ENCODE data around the gene IL11RA. TPM values are rescaled to one million over a fixed set of nuclear protein-coding genes. Genes with fewer than 3 reads are reported as not detected.

The IL11RA gene
- total and polyA plus RNA-seq, 4 experiments from 2014 or later = 13.6 to 209 (median 111) TPM

GRCh38 chr9:34629491-34629808 is 22.5 kb upstream of the IL11RA start:
- CTCF ChIA-PET (ENCODE audit: partially characterized antibody) = interaction anchor here (0.9 to 10.5 kb wide), 5 partner anchors 8 to 71 kb away, joined by 3 to 235 read pairs (median 4); partner anchors contain the start of genes DCTN3, GALT, RPP25L and SIGMAR1
- H3K9me3 Mint-ChIP-seq = peaks cover 0 to 3% (median 0%) of the 10 kb centered on the region in 8 donors
- intact Hi-C loops (cut with micrococcal nuclease) = no loop called here
- Histone ChIP-seq H3K27ac (ENCODE audit: low read depth, low read length) (no peak overlapping the region), H3K27me3 (ENCODE audit: insufficient read depth, low read length) (peaks cover 44% of the 10 kb centered on the region), H3K9me3 (ENCODE audit: control insufficient read depth in 1 of 2, low read length in 2 of 2) (no peaks in the 10 kb centered on the region), H3K36me3 (ENCODE audit: insufficient read depth, low read length) (no peaks in the 10 kb centered on the region), H3K4me3 (ENCODE audit: low read length in 2 of 2) (peak overlapping the region in 1 of 2 donors; percentile 37), H3K4me1 (ENCODE audit: insufficient read depth, low read length) (peaks cover 22% of the 10 kb centered on the region)
- H3K36me3 Mint-ChIP-seq = peaks cover 0 to 2% of the 10 kb centered on the region in 2 donors
- peaks cover 27 to 29% of the 10 kb centered on the region in 2 donors for H3K27me3 Mint-ChIP-seq
- no peak for DNase-seq
- POLR2A ChIA-PET (ENCODE audit: partially characterized antibody) = interaction anchor here (1.1 to 1.7 kb wide), 5 partner anchors 8 to 34 kb away, joined by 3 to 15 read pairs (median 8); partner anchors contain the start of genes DCTN3, RPP25L and SIGMAR1
- H3K4me3 Mint-ChIP-seq = peak overlapping the region; percentile 71 to 93 (median 86)
- H3K27ac Mint-ChIP-seq = peak overlapping the region in 1 of 7 donors; percentile 22
- H3K4me1 Mint-ChIP-seq = peaks cover 14 to 50% (median 20%) of the 10 kb centered on the region in 4 donors

- Histone ChIP-seq H3K4me3 (ENCODE audit: low read length in 2 of 2) (no peak overlapping the region), H3K9me3 (ENCODE audit: control insufficient read depth in 1 of 2, low read length in 2 of 2) (no peaks in the 10 kb centered on the region), H3K36me3 (ENCODE audit: insufficient read depth, low read length) (no peaks in the 10 kb centered on the region), H3K4me1 (ENCODE audit: insufficient read depth, low read length) (peaks cover 25% of the 10 kb centered on the region), H3K27ac (ENCODE audit: low read depth, low read length) (no peak overlapping the region), H3K27me3 (ENCODE audit: insufficient read depth, low read length) (peaks cover 35% of the 10 kb centered on the region)
- intact Hi-C loops (cut with micrococcal nuclease) = loop anchor here (5.0 kb wide), 1 partner anchor 108 kb away; the partner anchor contains the start of gene ENHO
- peak overlapping the region in 4 of 8 donors; percentile 4 to 63 (median 40) for H3K4me3 Mint-ChIP-seq
- H3K4me1 Mint-ChIP-seq = peaks cover 16 to 54% (median 23%) of the 10 kb centered on the region in 4 donors
- peaks cover 3 to 7% of the 10 kb centered on the region in 2 donors for H3K36me3 Mint-ChIP-seq
- H3K27ac Mint-ChIP-seq = peak overlapping the region in 3 of 7 donors; percentile 25 to 50 (median 35)
- CTCF ChIA-PET (ENCODE audit: partially characterized antibody) = interaction anchor here (0.8 to 10.5 kb wide), 3 partner anchors 8 to 16 kb away, joined by 3 to 235 read pairs (median 4); partner anchors contain the start of genes GALT and RPP25L
- POLR2A ChIA-PET (ENCODE audit: partially characterized antibody) = interaction anchor here (1.6 kb wide), 2 partner anchors 10 to 13 kb away, joined by 4 to 5 read pairs; partner anchors contain the start of gene DCTN3
- DNase-seq = no peak
- peaks cover 24 to 27% of the 10 kb centered on the region in 2 donors for H3K27me3 Mint-ChIP-seq
- H3K9me3 Mint-ChIP-seq = peaks cover 0 to 3% (median 0%) of the 10 kb centered on the region in 8 donors
Observed at GRCh38 chr9:34630402-34631154, 21.4 kb upstream of the IL11RA start.

GRCh38 chr9:34633166-34633565 is 18.8 kb upstream of the IL11RA start:
- ChIA-PET CTCF (ENCODE audit: partially characterized antibody) (interaction anchor here (0.8 to 10.5 kb wide), 17 partner anchors 8 to 236 kb away, joined by 3 to 235 read pairs (median 14); partner anchors contain the start of genes CCL27, DCTN3, GALT and RPP25L), POLR2A (ENCODE audit: partially characterized antibody) (interaction anchor here (1.0 to 22.1 kb wide), 7 partner anchors 10 to 26 kb away, joined by 4 to 484 read pairs (median 39); partner anchors contain the start of genes CCL27, DCTN3, GALT and IL11RA)
- peaks cover 42% of the 10 kb centered on the region for H3K4me1 ChIP-seq (ENCODE audit: insufficient read depth, low read length)
- H3K27me3 ChIP-seq (ENCODE audit: insufficient read depth, low read length) = peaks cover 12% of the 10 kb centered on the region
- Mint-ChIP-seq H3K27me3 (peaks cover 8 to 10% of the 10 kb centered on the region in 2 donors), H3K4me1 (peaks cover 24 to 69% (median 38%) of the 10 kb centered on the region in 4 donors), H3K9me3 (peaks cover 0 to 2% (median 0%) of the 10 kb centered on the region in 8 donors), H3K4me3 (no peak overlapping the region), H3K27ac (no peak overlapping the region), H3K36me3 (peaks cover 6 to 13% of the 10 kb centered on the region in 2 donors)
- no peak overlapping the region for H3K27ac ChIP-seq (ENCODE audit: low read depth, low read length)
- intact Hi-C loops (cut with micrococcal nuclease) = loop anchor here (5.0 kb wide), 1 partner anchor 111 kb away; the partner anchor contains the start of gene ENHO
- no peaks in the 10 kb centered on the region for H3K36me3 ChIP-seq (ENCODE audit: insufficient read depth, low read length)
- no peaks in the 10 kb centered on the region for H3K9me3 ChIP-seq (ENCODE audit: control insufficient read depth in 1 of 2, low read length in 2 of 2)
- no peak overlapping the region for H3K4me3 ChIP-seq (ENCODE audit: low read length in 2 of 2)
- no peak for DNase-seq

- Mint-ChIP-seq H3K27ac (peak overlapping the region in 4 of 7 donors; percentile 57 to 74 (median 58)), H3K9me3 (peaks cover 0 to 2% (median 0%) of the 10 kb centered on the region in 8 donors), H3K27me3 (peaks cover 4 to 5% of the 10 kb centered on the region in 2 donors), H3K4me1 (peaks cover 26 to 70% (median 40%) of the 10 kb centered on the region in 4 donors), H3K4me3 (peak overlapping the region in 3 of 8 donors; percentile 64 to 67 (median 64)), H3K36me3 (peaks cover 6 to 13% of the 10 kb centered on the region in 2 donors)
- Histone ChIP-seq H3K4me3 (ENCODE audit: low read length in 2 of 2) (no peak overlapping the region), H3K4me1 (ENCODE audit: insufficient read depth, low read length) (peaks cover 43% of the 10 kb centered on the region), H3K27ac (ENCODE audit: low read depth, low read length) (no peak overlapping the region), H3K27me3 (ENCODE audit: insufficient read depth, low read length) (peaks cover 5% of the 10 kb centered on the region), H3K9me3 (ENCODE audit: control insufficient read depth in 1 of 2, low read length in 2 of 2) (no peaks in the 10 kb centered on the region), H3K36me3 (ENCODE audit: insufficient read depth, low read length) (no peaks in the 10 kb centered on the region)
- intact Hi-C loops (cut with micrococcal nuclease) = loop anchor here (1.0 to 5.0 kb wide), 6 partner anchors 22 to 197 kb away; partner anchors contain the start of genes DNAI1, ENHO, FAM219A and RPP25L
- ChIA-PET POLR2A (ENCODE audit: partially characterized antibody) (interaction anchor here (1.0 to 22.1 kb wide), 7 partner anchors 11 to 26 kb away, joined by 4 to 484 read pairs (median 39); partner anchors contain the start of genes CCL27, DCTN3, GALT and IL11RA), CTCF (ENCODE audit: partially characterized antibody) (interaction anchor here (0.6 to 10.5 kb wide), 28 partner anchors 9 to 237 kb away, joined by 3 to 235 read pairs (median 6); partner anchors contain the start of genes CCL27, DCTN3, GALT and RPP25L)
- peak; percentile 69 to 78 (median 73) for DNase-seq
Observed at GRCh38 chr9:34633851-34634550, 18.0 kb upstream of the IL11RA start.

- Mint-ChIP-seq H3K4me1 (peaks cover 22 to 63% (median 38%) of the 10 kb centered on the region in 4 donors), H3K36me3 (peaks cover 6 to 13% of the 10 kb centered on the region in 2 donors), H3K27ac (peak overlapping the region in 3 of 7 donors; percentile 4 to 53 (median 27)), H3K9me3 (peaks cover 0 to 2% (median 0%) of the 10 kb centered on the region in 8 donors), H3K27me3 (no peaks in the 10 kb centered on the region), H3K4me3 (peak overlapping the region in 1 of 8 donors; percentile 47)
- no peak for DNase-seq
- intact Hi-C loops (cut with micrococcal nuclease) = loop anchor here (1.0 to 5.0 kb wide), 8 partner anchors 22 to 257 kb away; partner anchors contain the start of genes DNAI1, ENHO, FAM219A and MYORG
- Histone ChIP-seq H3K9me3 (ENCODE audit: control insufficient read depth in 1 of 2, low read length in 2 of 2) (no peaks in the 10 kb centered on the region), H3K4me1 (ENCODE audit: insufficient read depth, low read length) (peaks cover 38% of the 10 kb centered on the region), H3K27ac (ENCODE audit: low read depth, low read length) (no peak overlapping the region), H3K4me3 (ENCODE audit: low read length in 2 of 2) (no peak overlapping the region), H3K27me3 (ENCODE audit: insufficient read depth, low read length) (no peaks in the 10 kb centered on the region), H3K36me3 (ENCODE audit: insufficient read depth, low read length) (no peaks in the 10 kb centered on the region)
- ChIA-PET POLR2A (ENCODE audit: partially characterized antibody) (interaction anchor here (1.6 to 22.1 kb wide), 6 partner anchors 12 to 25 kb away, joined by 6 to 484 read pairs (median 72); partner anchors contain the start of genes CCL27, DCTN3, GALT and IL11RA), CTCF (ENCODE audit: partially characterized antibody) (interaction anchor here (0.6 to 10.5 kb wide), 29 partner anchors 9 to 238 kb away, joined by 3 to 235 read pairs (median 5); partner anchors contain the start of genes CCL27, DCTN3, GALT and RPP25L)
Observed at GRCh38 chr9:34634551-34635248, 17.3 kb upstream of the IL11RA start.

- no peak for DNase-seq
- peaks cover 22 to 55% (median 34%) of the 10 kb centered on the region in 4 donors for H3K4me1 Mint-ChIP-seq
- peak overlapping the region; percentile 8 to 81 (median 58) for H3K4me3 Mint-ChIP-seq
- intact Hi-C loops (cut with micrococcal nuclease) = loop anchor here (5.0 kb wide), 2 partner anchors 33 to 258 kb away; partner anchors contain the start of gene MYORG
- no peaks in the 10 kb centered on the region for H3K9me3 ChIP-seq (ENCODE audit: control insufficient read depth in 1 of 2, low read length in 2 of 2)
- no peak overlapping the region for H3K27ac ChIP-seq (ENCODE audit: low read depth, low read length)
- H3K4me3 ChIP-seq (ENCODE audit: low read length in 2 of 2) = no peak overlapping the region
- no peaks in the 10 kb centered on the region for H3K9me3 Mint-ChIP-seq
- H3K27me3 Mint-ChIP-seq = no peaks in the 10 kb centered on the region
- no peaks in the 10 kb centered on the region for H3K36me3 ChIP-seq (ENCODE audit: insufficient read depth, low read length)
- CTCF ChIA-PET (ENCODE audit: partially characterized antibody) = interaction anchor here (0.8 to 10.5 kb wide), 12 partner anchors 11 to 257 kb away, joined by 3 to 235 read pairs (median 20); partner anchors contain the start of genes CCL27, DCTN3, GALT and RPP25L
- POLR2A ChIA-PET (ENCODE audit: partially characterized antibody) = interaction anchor here (2.7 to 22.1 kb wide), 5 partner anchors 10 to 24 kb away, joined by 12 to 484 read pairs (median 106); partner anchors contain the start of genes CCL27, DCTN3, GALT and IL11RA
- H3K4me1 ChIP-seq (ENCODE audit: insufficient read depth, low read length) = peaks cover 38% of the 10 kb centered on the region
- no peaks in the 10 kb centered on the region for H3K27me3 ChIP-seq (ENCODE audit: insufficient read depth, low read length)
- peak overlapping the region in 4 of 7 donors; percentile 18 to 77 (median 66) for H3K27ac Mint-ChIP-seq
- peaks cover 6 to 13% of the 10 kb centered on the region in 2 donors for H3K36me3 Mint-ChIP-seq
Observed at GRCh38 chr9:34635556-34635955, 16.4 kb upstream of the IL11RA start.

All from CD4-positive, alpha-beta memory T cell (primary cell).